CD4-positive, alpha-beta T cell (primary cell): Measurements from ENCODE around the gene RNF111. TPM values are rescaled to one million over a fixed set of nuclear protein-coding genes. Genes with fewer than 3 reads are reported as not detected.

Experiments used
- ATAC-seq: fragments of 200-7000 bp; cut with Tn5 transposase; one replicate; pipeline ENCODE4 v1.10.0; 2022; ENCODE audit warnings: mild to moderate bottlenecking; ENCODE audit not compliant: poor library complexity
- CTCF ChIA-PET: fragments of 350-600 bp; sonication (Branson Sonifier 250); formaldehyde crosslinking; loops from one replicate; lab custom pipeline; 2021; ENCODE audit warnings: antibody characterized with exemption, inconsistent platforms; lab: Charles Lee
- POLR2A ChIA-PET: fragments of 350-600 bp; sonication (Branson Sonifier 250); formaldehyde crosslinking; loops from one replicate; lab custom pipeline; 2021; ENCODE audit warnings: antibody characterized with exemption, inconsistent platforms; lab: Charles Lee
- DNase-seq, 14 experiments: peaks; one replicate each; pipeline ENCODE4 v3.0.0-alpha.2; 2013 to 2020; ENCODE audit warnings: mixed read lengths in 2 of 14
- H3K27ac ChIP-seq, 2 donors: one replicate each; pipeline versions ENCODE4 v1.5.1 to v1.7.0; 2013; ENCODE audit warnings: low read length in 2 of 2, low read depth in 1 of 2, mild to moderate bottlenecking in 1 of 2
- H3K27me3 ChIP-seq, 2 experiments: 1 replicate in 1 of 2; 2 replicates in 1 of 2; pipeline versions ENCODE4 v1.6.1 to v1.7.0; 2013; ENCODE audit warnings: low read length in 2 of 2, control low read depth in 1 of 2, mild to moderate bottlenecking in 1 of 2, moderate library complexity in 1 of 2; ENCODE audit not compliant: insufficient read depth in 2 of 2, control insufficient read depth in 1 of 2
- H3K36me3 ChIP-seq: one replicate; pipeline ENCODE4 v1.6.1; 2013; ENCODE audit warnings: low read length, control low read depth; ENCODE audit not compliant: insufficient read depth
- H3K4me1 ChIP-seq: one replicate; pipeline ENCODE4 v1.6.1; 2013; ENCODE audit warnings: low read length, control low read depth; ENCODE audit not compliant: insufficient read depth
- H3K4me3 ChIP-seq: one replicate; pipeline ENCODE4 v1.5.1; 2013; ENCODE audit warnings: mild to moderate bottlenecking, low read length, moderate library complexity
- H3K9me3 ChIP-seq, 2 experiments: 1 replicate in 1 of 2; 2 replicates in 1 of 2; pipeline versions ENCODE4 v1.6.1 to v1.7.0; 2013; ENCODE audit warnings: low read length in 2 of 2, mild to moderate bottlenecking in 2 of 2, control low read depth in 1 of 2, moderate library complexity in 1 of 2; ENCODE audit not compliant: control insufficient read depth in 1 of 2, insufficient read depth in 1 of 2
- H3K27ac Mint-ChIP-seq: one replicate; pipeline ENCODE4 v1.8.0; 2020; ENCODE audit warnings: mixed read lengths
- H3K27me3 Mint-ChIP-seq: one replicate; pipeline ENCODE4 v1.8.0; 2021; ENCODE audit warnings: mixed read lengths
- H3K36me3 Mint-ChIP-seq: one replicate; pipeline ENCODE4 v1.8.0; 2021; ENCODE audit warnings: low read depth, mixed read lengths
- H3K4me1 Mint-ChIP-seq: one replicate; pipeline ENCODE4 v1.8.0; 2021; ENCODE audit warnings: low read depth, mixed read lengths
- H3K4me3 Mint-ChIP-seq: one replicate; pipeline ENCODE4 v1.8.0; 2020; ENCODE audit warnings: mild to moderate bottlenecking, mixed read lengths
- H3K9me3 Mint-ChIP-seq: one replicate; pipeline ENCODE4 v1.8.0; 2020; ENCODE audit warnings: mixed read lengths
- intact Hi-C, 2 experiments: fragments of 100-400 bp; cut with DNase I in 1 of 2; cut with micrococcal nuclease in 1 of 2; formaldehyde crosslinking; loops; one replicate each; pipeline versions ENCODE4 v1.15.1 to v1.9.0; 2023 to 2025; cut with DNase I, micrococcal nuclease
- total RNA-seq, 174 experiments: library from RNA in 2 of 174; stranded (reverse) in 2 of 174; gene quantifications; one replicate each; pipeline ENCODE4 v1.2.3 and lab custom pipeline; 2021 to 2026
- TF ChIP-seq, protein P1 (sequence below): fragments of 200-600 bp; IDR thresholded peaks from one replicate; pipeline ENCODE4 v1.8.0; 2022; ENCODE audit warnings: antibody characterized with exemption, mild to moderate bottlenecking

RNF111 gene
- total RNA-seq, 2 experiments from 2014 or later, result 35.4 to 37.1 TPM

DNA sequence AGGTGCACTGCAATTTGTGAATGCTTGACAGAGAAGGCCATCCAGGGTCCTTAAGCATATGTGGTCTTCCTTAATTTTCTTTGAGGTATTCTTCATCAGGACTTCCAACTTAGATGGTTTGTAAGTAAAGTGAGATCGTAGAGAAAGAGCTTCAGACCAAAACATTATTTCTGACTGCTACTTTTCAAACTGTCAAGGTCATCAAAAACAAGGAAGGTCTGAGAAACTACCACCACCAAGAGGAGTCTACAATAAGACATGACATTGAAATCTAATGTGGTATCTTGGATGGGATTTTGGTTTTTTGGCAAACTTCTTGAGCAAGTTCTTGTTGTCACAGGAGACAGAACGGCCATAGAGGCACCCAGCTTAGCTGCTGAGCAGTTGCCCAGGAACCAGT lies 20.0 kb upstream of the RNF111 start:
- Mint-ChIP-seq H3K27ac (no peak overlapping the region), H3K9me3 (no peaks in the 10 kb centered on the region), H3K36me3 (no peaks in the 10 kb centered on the region), H3K4me1 (no peaks in the 10 kb centered on the region), H3K27me3 (no peaks in the 10 kb centered on the region), H3K4me3 (no peak overlapping the region)
- Histone ChIP-seq H3K36me3 (no peaks in the 10 kb centered on the region), H3K4me3 (no peak overlapping the region), H3K9me3 (no peaks in the 10 kb centered on the region), H3K4me1 (no peaks in the 10 kb centered on the region), H3K27ac (no peak overlapping the region), H3K27me3 (no peaks in the 10 kb centered on the region)
- intact Hi-C loops, result no loop called here
- TF ChIP-seq, protein P1, sequence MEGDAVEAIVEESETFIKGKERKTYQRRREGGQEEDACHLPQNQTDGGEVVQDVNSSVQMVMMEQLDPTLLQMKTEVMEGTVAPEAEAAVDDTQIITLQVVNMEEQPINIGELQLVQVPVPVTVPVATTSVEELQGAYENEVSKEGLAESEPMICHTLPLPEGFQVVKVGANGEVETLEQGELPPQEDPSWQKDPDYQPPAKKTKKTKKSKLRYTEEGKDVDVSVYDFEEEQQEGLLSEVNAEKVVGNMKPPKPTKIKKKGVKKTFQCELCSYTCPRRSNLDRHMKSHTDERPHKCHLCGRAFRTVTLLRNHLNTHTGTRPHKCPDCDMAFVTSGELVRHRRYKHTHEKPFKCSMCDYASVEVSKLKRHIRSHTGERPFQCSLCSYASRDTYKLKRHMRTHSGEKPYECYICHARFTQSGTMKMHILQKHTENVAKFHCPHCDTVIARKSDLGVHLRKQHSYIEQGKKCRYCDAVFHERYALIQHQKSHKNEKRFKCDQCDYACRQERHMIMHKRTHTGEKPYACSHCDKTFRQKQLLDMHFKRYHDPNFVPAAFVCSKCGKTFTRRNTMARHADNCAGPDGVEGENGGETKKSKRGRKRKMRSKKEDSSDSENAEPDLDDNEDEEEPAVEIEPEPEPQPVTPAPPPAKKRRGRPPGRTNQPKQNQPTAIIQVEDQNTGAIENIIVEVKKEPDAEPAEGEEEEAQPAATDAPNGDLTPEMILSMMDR, result no peak
- ATAC-seq (no peak), DNase-seq (no peak)
- POLR2A ChIA-PET, result no interaction called here
- CTCF ChIA-PET, result no interaction called here

DNA sequence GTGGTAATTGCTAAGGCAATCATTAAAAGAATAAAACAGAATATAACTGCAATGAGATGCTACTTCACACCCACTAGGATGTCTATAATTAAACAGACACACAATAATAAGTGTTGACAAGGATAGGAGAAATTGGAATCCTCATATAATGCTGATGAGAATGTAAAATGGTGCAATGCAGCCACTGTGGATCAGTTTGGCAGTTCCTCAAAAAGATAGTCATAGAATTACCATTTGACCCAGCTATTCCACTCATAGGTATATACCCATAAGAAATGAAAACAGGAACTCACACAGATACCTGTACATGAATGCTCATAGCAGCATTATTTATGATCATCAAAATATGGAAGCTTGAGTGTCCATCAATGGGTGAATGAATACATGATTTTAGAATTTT lies 9.6 kb upstream of the RNF111 start:
- peaks cover 42% of the 10 kb centered on the region for H3K4me1 Mint-ChIP-seq
- H3K9me3 Mint-ChIP-seq, result no peaks in the 10 kb centered on the region
- ATAC-seq (no peak), DNase-seq (no peak)
- TF ChIP-seq, protein P1, result no peak
- no peaks in the 10 kb centered on the region for H3K36me3 Mint-ChIP-seq
- ChIA-PET CTCF (no interaction called here), POLR2A (interaction anchor here (0.6 to 1.0 kb wide), 2 partner anchors 11 to 262 kb away, joined by 3 to 4 read pairs; no protein-coding TSS in a partner anchor)
- H3K36me3 ChIP-seq, result no peaks in the 10 kb centered on the region
- no peak overlapping the region for H3K27ac Mint-ChIP-seq
- H3K27me3 ChIP-seq, result no peaks in the 10 kb centered on the region
- no peaks in the 10 kb centered on the region for H3K9me3 ChIP-seq
- intact Hi-C loops, result loop anchor here in 1 of 2 experiments (2.0 to 10.0 kb wide), 2 partner anchors 267 to 551 kb away; no protein-coding TSS in a partner anchor
- no peak overlapping the region for H3K4me3 Mint-ChIP-seq
- H3K4me3 ChIP-seq, result no peak overlapping the region
- H3K27me3 Mint-ChIP-seq, result no peaks in the 10 kb centered on the region
- H3K27ac ChIP-seq, result no peak overlapping the region
- peaks cover 24% of the 10 kb centered on the region for H3K4me1 ChIP-seq

DNA sequence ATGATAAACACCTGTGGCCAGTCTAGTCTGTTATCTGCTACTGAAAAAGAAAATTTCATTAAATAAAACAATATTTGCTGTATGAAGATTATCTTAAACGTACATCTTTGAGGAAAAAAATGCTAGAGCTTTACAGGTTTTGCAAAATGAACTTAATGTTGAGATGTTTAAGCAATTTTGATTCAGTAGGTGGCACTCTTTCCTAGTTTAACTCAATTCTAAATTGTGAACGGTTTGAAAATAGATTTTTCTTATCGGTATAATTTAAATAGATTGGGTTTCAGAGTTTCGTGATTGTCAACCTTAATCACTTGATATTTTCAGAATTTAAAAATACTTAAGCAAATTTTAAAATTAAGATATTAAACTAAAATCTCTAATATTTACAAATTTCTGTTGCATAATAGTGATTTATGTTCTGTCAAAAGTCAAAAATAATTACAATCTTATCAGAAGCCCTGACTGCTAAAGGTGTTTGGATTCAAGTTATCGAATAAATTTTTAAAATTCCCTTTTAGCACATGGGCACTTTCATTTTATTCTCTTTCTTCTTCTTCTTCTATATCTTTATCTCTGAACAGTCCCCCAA lies 7.0 kb upstream of the RNF111 start:
- no peaks in the 10 kb centered on the region for H3K27me3 Mint-ChIP-seq
- no peaks in the 10 kb centered on the region for H3K27me3 ChIP-seq
- no peaks in the 10 kb centered on the region for H3K9me3 Mint-ChIP-seq
- intact Hi-C loops, result loop anchor here (1.0 to 10.0 kb wide), 8 partner anchors 46 to 544 kb away; partner anchors contain the start of genes CCNB2 (in 1 of the 2) and SLTM (in 1 of the 2)
- H3K9me3 ChIP-seq, result no peaks in the 10 kb centered on the region
- H3K27ac ChIP-seq, result no peak overlapping the region
- ATAC-seq (peak; percentile 50), DNase-seq (peak in 3 of 14 experiments; percentile 66 to 72 (median 70))
- no peaks in the 10 kb centered on the region for H3K36me3 ChIP-seq
- CTCF ChIA-PET, result interaction anchor here (0.6 to 1.4 kb wide), 3 partner anchors 11 to 512 kb away, joined by 3 to 6 read pairs (median 5); no protein-coding TSS in a partner anchor
- H3K36me3 Mint-ChIP-seq, result no peaks in the 10 kb centered on the region
- peaks cover 18% of the 10 kb centered on the region for H3K4me1 ChIP-seq
- H3K27ac Mint-ChIP-seq, result no peak overlapping the region
- peaks cover 32% of the 10 kb centered on the region for H3K4me1 Mint-ChIP-seq
- no peak overlapping the region for H3K4me3 Mint-ChIP-seq
- TF ChIP-seq, protein P1, result peak; percentile 78
- POLR2A ChIA-PET, result interaction anchor here (0.6 to 1.1 kb wide), 3 partner anchors 10 to 548 kb away, joined by 3 to 4 read pairs (median 3); no protein-coding TSS in a partner anchor
- no peak overlapping the region for H3K4me3 ChIP-seq
